HEK293 (cell line): ENCODE results near the gene CDK12.

Experiments
- CTCF ChIA-PET: fragments of 350-600 bp; formaldehyde crosslinking; extraction: SDS; loops from one replicate; lab custom pipeline; 2021; ENCODE audit warnings: antibody characterized with exemption; lab: Yijun Ruan, JAX
- POLR2A ChIA-PET: fragments of 300-600 bp; formaldehyde crosslinking; extraction: SDS; loops from one replicate; lab custom pipeline; 2020; ENCODE audit warnings: antibody characterized with exemption, inconsistent platforms; lab: Yijun Ruan, JAX
- H3K27ac ChIP-seq: fragments of 200-500 bp; sonication (Bioruptor generic); 2 replicates; pipeline ENCODE4 v1.5.1; 2014; ENCODE audit warnings: low read depth, low read length, control low read depth, inconsistent platforms; ENCODE audit errors: extremely low read depth
- H3K36me3 ChIP-seq, 2 experiments: fragments of 200-500 bp in 1 of 2; sonication (Bioruptor generic) in 1 of 2; 1 replicate in 1 of 2; 2 replicates in 1 of 2; pipeline ENCODE4 v1.5.1; 2014 to 2017; ENCODE audit warnings: inconsistent platforms in 2 of 2, low read length in 2 of 2; ENCODE audit not compliant: control insufficient read depth in 2 of 2, insufficient read depth in 1 of 2
- H3K4me1 ChIP-seq: fragments of 200-500 bp; sonication (Bioruptor generic); 2 replicates; pipeline ENCODE4 v1.5.1; 2014; ENCODE audit warnings: mild to moderate bottlenecking, low read length, inconsistent platforms; ENCODE audit not compliant: control insufficient read depth, insufficient read depth
- H3K4me3 ChIP-seq: 2 replicates; pipeline ENCODE4 v1.5.1; 2011; ENCODE audit warnings: low read depth, mild to moderate bottlenecking, control low read depth, low read length, moderate library complexity
- H3K9me3 ChIP-seq: fragments of 200-500 bp; sonication (Bioruptor generic); 2 replicates; pipeline ENCODE4 v1.5.1; 2014; ENCODE audit warnings: low read depth, low read length, inconsistent platforms; ENCODE audit not compliant: control insufficient read depth, insufficient read depth
- GLI2 ChIP-seq: fragments of 450-650 bp; formaldehyde crosslinking; IDR thresholded peaks from 2 replicates; pipeline ENCODE4; 2017; ENCODE audit warnings: missing biosample characterization, missing genetic modification characterization, low read depth, borderline replicate concordance
- GLIS1 ChIP-seq: fragments of 450-650 bp; formaldehyde crosslinking; IDR thresholded peaks from 2 replicates; pipeline ENCODE4 v1.5.1; 2016; ENCODE audit warnings: missing biosample characterization, missing genetic modification characterization
- TCF7L2 ChIP-seq: IDR thresholded peaks from 2 replicates; pipeline ENCODE4 v1.6.1; 2011; ENCODE audit warnings: low read depth, mild to moderate bottlenecking, inconsistent platforms, low read length, moderate library complexity, borderline replicate concordance
- TRIM28 ChIP-seq: IDR thresholded peaks from 2 replicates; pipeline ENCODE4 v1.6.1; 2011; ENCODE audit warnings: low read length, control low read depth, borderline replicate concordance
- YY1 ChIP-seq: fragments of 450-650 bp; formaldehyde crosslinking; IDR thresholded peaks from 2 replicates; pipeline ENCODE4 v1.5.1; 2018; ENCODE audit warnings: missing biosample characterization, missing genetic modification characterization
- ZBTB17 ChIP-seq: fragments of 450-650 bp; formaldehyde crosslinking; IDR thresholded peaks from 2 replicates; pipeline ENCODE4 v1.5.1; 2016; ENCODE audit warnings: missing biosample characterization, missing genetic modification characterization
- ZBTB20 ChIP-seq: fragments of 450-650 bp; formaldehyde crosslinking; IDR thresholded peaks from 2 replicates; pipeline ENCODE4 v1.5.1; 2016; ENCODE audit warnings: missing biosample characterization, missing genetic modification characterization
- ZNF2 ChIP-seq: fragments of 450-650 bp; formaldehyde crosslinking; IDR thresholded peaks from 2 replicates; pipeline ENCODE4 v1.5.1; 2016; ENCODE audit warnings: missing biosample characterization, missing genetic modification characterization
- ZNF211 ChIP-seq: fragments of 450-650 bp; formaldehyde crosslinking; IDR thresholded peaks from 2 replicates; pipeline ENCODE4 v1.5.1; 2016; ENCODE audit warnings: low read depth, missing biosample characterization, missing genetic modification characterization
- ZNF274 ChIP-seq, 2 experiments: fragments of 200-500 bp in 1 of 2; fragments of 450-650 bp in 1 of 2; sonication (Bioruptor generic) in 1 of 2; formaldehyde crosslinking in 1 of 2; IDR thresholded peaks; 2 replicates each; pipeline versions ENCODE4 v1.5.1 to v1.6.1; 2014 to 2016; ENCODE audit warnings: borderline replicate concordance in 1 of 2, inconsistent platforms in 1 of 2, low read length in 1 of 2, missing biosample characterization in 1 of 2, missing genetic modification characterization in 1 of 2
- ZNF610 ChIP-seq: fragments of 450-650 bp; formaldehyde crosslinking; IDR thresholded peaks from 2 replicates; pipeline ENCODE4 v1.5.1; 2016; ENCODE audit warnings: missing biosample characterization, missing genetic modification characterization, borderline replicate concordance
- ZNF629 ChIP-seq: fragments of 450-650 bp; formaldehyde crosslinking; IDR thresholded peaks from 2 replicates; pipeline ENCODE4 v1.5.1; 2017; ENCODE audit warnings: missing biosample characterization, missing genetic modification characterization
- TF ChIP-seq, protein P1 (sequence below): fragments of 450-650 bp; formaldehyde crosslinking; IDR thresholded peaks from 2 replicates; pipeline ENCODE4 v1.5.1; 2016; ENCODE audit warnings: missing biosample characterization, missing genetic modification characterization, borderline replicate concordance
- TF ChIP-seq, protein P2 (sequence below): fragments of 450-650 bp; formaldehyde crosslinking; IDR thresholded peaks from 2 replicates; pipeline ENCODE4 v1.5.1; 2016; ENCODE audit warnings: missing biosample characterization, missing genetic modification characterization, borderline replicate concordance
- TF ChIP-seq, protein P3 (sequence below): fragments of 450-650 bp; formaldehyde crosslinking; IDR thresholded peaks from 2 replicates; pipeline ENCODE4 v1.5.1; 2016; ENCODE audit warnings: missing biosample characterization, missing genetic modification characterization
- TF ChIP-seq, protein P4 (sequence below): IDR thresholded peaks from 2 replicates; pipeline ENCODE4 v1.6.1; 2011; ENCODE audit warnings: mild to moderate bottlenecking, low read depth, low read length, borderline replicate concordance
- TF ChIP-seq, protein P5 (sequence below): fragments of 450-650 bp; formaldehyde crosslinking; conservative IDR thresholded peaks from 2 replicates; pipeline ENCODE4 v1.5.1; 2016; ENCODE audit warnings: low read depth, missing biosample characterization, missing genetic modification characterization

CDK12 gene

DNA sequence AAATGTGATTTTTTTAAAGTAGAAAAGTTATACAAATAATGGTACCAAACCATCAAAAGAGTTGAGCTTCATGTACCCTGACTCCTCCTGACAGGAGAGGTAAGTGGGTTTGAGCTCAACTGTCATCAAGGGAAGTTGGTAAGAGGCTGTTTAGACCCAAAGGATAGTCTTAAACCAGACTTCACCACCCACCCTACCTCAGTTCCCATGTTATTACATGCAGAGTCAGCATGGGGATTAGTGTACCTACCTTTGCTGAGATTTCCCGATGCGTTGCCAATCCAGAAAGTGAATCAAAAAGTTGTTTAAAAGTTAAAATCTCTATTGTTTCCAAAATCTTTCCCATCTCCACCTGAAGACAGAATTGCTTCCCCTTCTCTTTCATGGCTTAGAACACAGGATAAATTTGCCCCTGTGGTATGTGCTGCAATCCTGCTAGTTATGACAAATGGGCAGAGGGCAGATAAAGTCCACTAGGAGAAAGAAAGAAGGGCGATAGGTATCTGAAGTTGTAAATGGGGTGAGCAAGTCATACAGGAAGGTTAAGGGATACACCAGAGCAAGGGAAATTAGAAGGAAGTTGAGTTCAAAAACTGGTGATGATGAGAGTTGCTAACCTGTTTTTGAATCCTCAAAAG lies 73.6 kb downstream of the CDK12 start:
- no peak overlapping the region for H3K4me3 ChIP-seq
- H3K27ac ChIP-seq = no peak overlapping the region
- POLR2A ChIA-PET = no interaction called here
- peaks cover 23 to 29% of the 10 kb centered on the region in 2 experiments for H3K36me3 ChIP-seq
- TF ChIP-seq, protein P1, sequence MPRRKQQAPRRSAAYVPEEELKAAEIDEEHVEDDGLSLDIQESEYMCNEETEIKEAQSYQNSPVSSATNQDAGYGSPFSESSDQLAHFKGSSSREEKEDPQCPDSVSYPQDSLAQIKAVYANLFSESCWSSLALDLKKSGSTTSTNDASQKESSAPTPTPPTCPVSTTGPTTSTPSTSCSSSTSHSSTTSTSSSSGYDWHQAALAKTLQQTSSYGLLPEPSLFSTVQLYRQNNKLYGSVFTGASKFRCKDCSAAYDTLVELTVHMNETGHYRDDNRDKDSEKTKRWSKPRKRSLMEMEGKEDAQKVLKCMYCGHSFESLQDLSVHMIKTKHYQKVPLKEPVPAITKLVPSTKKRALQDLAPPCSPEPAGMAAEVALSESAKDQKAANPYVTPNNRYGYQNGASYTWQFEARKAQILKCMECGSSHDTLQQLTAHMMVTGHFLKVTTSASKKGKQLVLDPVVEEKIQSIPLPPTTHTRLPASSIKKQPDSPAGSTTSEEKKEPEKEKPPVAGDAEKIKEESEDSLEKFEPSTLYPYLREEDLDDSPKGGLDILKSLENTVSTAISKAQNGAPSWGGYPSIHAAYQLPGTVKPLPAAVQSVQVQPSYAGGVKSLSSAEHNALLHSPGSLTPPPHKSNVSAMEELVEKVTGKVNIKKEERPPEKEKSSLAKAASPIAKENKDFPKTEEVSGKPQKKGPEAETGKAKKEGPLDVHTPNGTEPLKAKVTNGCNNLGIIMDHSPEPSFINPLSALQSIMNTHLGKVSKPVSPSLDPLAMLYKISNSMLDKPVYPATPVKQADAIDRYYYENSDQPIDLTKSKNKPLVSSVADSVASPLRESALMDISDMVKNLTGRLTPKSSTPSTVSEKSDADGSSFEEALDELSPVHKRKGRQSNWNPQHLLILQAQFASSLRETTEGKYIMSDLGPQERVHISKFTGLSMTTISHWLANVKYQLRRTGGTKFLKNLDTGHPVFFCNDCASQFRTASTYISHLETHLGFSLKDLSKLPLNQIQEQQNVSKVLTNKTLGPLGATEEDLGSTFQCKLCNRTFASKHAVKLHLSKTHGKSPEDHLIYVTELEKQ (tag by site-specific recombination) = no peak
- TF ChIP-seq, protein P2, sequence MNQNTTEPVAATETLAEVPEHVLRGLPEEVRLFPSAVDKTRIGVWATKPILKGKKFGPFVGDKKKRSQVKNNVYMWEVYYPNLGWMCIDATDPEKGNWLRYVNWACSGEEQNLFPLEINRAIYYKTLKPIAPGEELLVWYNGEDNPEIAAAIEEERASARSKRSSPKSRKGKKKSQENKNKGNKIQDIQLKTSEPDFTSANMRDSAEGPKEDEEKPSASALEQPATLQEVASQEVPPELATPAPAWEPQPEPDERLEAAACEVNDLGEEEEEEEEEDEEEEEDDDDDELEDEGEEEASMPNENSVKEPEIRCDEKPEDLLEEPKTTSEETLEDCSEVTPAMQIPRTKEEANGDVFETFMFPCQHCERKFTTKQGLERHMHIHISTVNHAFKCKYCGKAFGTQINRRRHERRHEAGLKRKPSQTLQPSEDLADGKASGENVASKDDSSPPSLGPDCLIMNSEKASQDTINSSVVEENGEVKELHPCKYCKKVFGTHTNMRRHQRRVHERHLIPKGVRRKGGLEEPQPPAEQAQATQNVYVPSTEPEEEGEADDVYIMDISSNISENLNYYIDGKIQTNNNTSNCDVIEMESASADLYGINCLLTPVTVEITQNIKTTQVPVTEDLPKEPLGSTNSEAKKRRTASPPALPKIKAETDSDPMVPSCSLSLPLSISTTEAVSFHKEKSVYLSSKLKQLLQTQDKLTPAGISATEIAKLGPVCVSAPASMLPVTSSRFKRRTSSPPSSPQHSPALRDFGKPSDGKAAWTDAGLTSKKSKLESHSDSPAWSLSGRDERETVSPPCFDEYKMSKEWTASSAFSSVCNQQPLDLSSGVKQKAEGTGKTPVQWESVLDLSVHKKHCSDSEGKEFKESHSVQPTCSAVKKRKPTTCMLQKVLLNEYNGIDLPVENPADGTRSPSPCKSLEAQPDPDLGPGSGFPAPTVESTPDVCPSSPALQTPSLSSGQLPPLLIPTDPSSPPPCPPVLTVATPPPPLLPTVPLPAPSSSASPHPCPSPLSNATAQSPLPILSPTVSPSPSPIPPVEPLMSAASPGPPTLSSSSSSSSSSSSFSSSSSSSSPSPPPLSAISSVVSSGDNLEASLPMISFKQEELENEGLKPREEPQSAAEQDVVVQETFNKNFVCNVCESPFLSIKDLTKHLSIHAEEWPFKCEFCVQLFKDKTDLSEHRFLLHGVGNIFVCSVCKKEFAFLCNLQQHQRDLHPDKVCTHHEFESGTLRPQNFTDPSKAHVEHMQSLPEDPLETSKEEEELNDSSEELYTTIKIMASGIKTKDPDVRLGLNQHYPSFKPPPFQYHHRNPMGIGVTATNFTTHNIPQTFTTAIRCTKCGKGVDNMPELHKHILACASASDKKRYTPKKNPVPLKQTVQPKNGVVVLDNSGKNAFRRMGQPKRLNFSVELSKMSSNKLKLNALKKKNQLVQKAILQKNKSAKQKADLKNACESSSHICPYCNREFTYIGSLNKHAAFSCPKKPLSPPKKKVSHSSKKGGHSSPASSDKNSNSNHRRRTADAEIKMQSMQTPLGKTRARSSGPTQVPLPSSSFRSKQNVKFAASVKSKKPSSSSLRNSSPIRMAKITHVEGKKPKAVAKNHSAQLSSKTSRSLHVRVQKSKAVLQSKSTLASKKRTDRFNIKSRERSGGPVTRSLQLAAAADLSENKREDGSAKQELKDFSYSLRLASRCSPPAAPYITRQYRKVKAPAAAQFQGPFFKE = no peak
- no peak for TF ChIP-seq TRIM28
- TF ChIP-seq GLI2 (tag by site-specific recombination) = no peak
- TF ChIP-seq ZNF211 = no peak
- no peak for TF ChIP-seq ZNF274 (IDR thresholded peaks at IDR 0.05; ENCODE audit: low read length)
- TF ChIP-seq ZNF274 (tag by site-specific recombination; IDR thresholded peaks at IDR 0.05; ENCODE audit: borderline replicate concordance) = no peak
- TF ChIP-seq, protein P3, sequence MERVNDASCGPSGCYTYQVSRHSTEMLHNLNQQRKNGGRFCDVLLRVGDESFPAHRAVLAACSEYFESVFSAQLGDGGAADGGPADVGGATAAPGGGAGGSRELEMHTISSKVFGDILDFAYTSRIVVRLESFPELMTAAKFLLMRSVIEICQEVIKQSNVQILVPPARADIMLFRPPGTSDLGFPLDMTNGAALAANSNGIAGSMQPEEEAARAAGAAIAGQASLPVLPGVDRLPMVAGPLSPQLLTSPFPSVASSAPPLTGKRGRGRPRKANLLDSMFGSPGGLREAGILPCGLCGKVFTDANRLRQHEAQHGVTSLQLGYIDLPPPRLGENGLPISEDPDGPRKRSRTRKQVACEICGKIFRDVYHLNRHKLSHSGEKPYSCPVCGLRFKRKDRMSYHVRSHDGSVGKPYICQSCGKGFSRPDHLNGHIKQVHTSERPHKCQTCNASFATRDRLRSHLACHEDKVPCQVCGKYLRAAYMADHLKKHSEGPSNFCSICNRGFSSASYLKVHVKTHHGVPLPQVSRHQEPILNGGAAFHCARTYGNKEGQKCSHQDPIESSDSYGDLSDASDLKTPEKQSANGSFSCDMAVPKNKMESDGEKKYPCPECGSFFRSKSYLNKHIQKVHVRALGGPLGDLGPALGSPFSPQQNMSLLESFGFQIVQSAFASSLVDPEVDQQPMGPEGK (tag by site-specific recombination) = no peak
- CTCF ChIA-PET = interaction anchor here (0.6 to 7.0 kb wide), 5 partner anchors 8 to 327 kb away, joined by 4 to 71 read pairs (median 7); no protein-coding TSS in a partner anchor
- H3K4me1 ChIP-seq = no peaks in the 10 kb centered on the region
- H3K9me3 ChIP-seq = no peaks in the 10 kb centered on the region

DNA sequence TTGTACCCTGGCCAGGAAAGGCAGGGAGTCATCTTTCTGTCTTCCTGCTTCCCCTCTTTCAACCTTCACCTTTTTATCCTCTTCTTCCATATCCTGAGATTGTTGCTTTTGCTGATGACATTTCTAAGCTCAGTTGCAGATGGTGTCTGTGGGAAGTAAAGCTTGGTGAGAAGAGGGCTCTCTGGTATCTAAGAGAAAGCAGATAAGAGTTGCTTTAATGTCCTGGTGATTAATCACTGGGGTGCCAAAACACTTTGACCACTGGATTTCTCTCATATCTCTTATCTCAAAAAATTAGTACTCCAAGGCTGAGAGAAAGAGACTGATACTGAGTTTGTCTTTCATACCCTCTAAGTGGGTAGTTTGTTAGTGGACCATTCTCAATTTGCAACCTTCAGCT lies 75.2 kb downstream of the CDK12 start:
- no peaks in the 10 kb centered on the region for H3K9me3 ChIP-seq
- no peak overlapping the region for H3K4me3 ChIP-seq
- H3K36me3 ChIP-seq = peaks cover 11 to 13% of the 10 kb centered on the region in 2 experiments
- no peaks in the 10 kb centered on the region for H3K4me1 ChIP-seq
- POLR2A ChIA-PET = no interaction called here
- CTCF ChIA-PET = interaction anchor here (0.6 to 7.0 kb wide), 6 partner anchors 13 to 216 kb away, joined by 3 to 71 read pairs (median 6); no protein-coding TSS in a partner anchor
- H3K27ac ChIP-seq = no peak overlapping the region
- TF ChIP-seq GLIS1 (tag by site-specific recombination) (no peak), ZNF629 (tag by site-specific recombination) (no peak), YY1 (no peak), ZBTB20 (tag by site-specific recombination) (no peak), ZNF2 (no peak), ZBTB17 (no peak), TCF7L2 (no peak), ZNF610 (no peak)
- TF ChIP-seq, protein P4, sequence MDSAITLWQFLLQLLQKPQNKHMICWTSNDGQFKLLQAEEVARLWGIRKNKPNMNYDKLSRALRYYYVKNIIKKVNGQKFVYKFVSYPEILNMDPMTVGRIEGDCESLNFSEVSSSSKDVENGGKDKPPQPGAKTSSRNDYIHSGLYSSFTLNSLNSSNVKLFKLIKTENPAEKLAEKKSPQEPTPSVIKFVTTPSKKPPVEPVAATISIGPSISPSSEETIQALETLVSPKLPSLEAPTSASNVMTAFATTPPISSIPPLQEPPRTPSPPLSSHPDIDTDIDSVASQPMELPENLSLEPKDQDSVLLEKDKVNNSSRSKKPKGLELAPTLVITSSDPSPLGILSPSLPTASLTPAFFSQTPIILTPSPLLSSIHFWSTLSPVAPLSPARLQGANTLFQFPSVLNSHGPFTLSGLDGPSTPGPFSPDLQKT = no peak
- TF ChIP-seq, protein P5, sequence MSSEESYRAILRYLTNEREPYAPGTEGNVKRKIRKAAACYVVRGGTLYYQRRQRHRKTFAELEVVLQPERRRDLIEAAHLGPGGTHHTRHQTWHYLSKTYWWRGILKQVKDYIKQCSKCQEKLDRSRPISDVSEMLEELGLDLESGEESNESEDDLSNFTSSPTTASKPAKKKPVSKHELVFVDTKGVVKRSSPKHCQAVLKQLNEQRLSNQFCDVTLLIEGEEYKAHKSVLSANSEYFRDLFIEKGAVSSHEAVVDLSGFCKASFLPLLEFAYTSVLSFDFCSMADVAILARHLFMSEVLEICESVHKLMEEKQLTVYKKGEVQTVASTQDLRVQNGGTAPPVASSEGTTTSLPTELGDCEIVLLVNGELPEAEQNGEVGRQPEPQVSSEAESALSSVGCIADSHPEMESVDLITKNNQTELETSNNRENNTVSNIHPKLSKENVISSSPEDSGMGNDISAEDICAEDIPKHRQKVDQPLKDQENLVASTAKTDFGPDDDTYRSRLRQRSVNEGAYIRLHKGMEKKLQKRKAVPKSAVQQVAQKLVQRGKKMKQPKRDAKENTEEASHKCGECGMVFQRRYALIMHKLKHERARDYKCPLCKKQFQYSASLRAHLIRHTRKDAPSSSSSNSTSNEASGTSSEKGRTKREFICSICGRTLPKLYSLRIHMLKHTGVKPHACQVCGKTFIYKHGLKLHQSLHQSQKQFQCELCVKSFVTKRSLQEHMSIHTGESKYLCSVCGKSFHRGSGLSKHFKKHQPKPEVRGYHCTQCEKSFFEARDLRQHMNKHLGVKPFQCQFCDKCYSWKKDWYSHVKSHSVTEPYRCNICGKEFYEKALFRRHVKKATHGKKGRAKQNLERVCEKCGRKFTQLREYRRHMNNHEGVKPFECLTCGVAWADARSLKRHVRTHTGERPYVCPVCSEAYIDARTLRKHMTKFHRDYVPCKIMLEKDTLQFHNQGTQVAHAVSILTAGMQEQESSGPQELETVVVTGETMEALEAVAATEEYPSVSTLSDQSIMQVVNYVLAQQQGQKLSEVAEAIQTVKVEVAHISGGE (tag by site-specific recombination) = no peak
